Measurements from ENCODE around the gene TSPEAR.
"Not testable (repeated sequence)": the region's sequence is repeated elsewhere in the genome, so short reads cannot be mapped to it uniquely, and the experiment has no call there.

The TSPEAR gene

DNA sequence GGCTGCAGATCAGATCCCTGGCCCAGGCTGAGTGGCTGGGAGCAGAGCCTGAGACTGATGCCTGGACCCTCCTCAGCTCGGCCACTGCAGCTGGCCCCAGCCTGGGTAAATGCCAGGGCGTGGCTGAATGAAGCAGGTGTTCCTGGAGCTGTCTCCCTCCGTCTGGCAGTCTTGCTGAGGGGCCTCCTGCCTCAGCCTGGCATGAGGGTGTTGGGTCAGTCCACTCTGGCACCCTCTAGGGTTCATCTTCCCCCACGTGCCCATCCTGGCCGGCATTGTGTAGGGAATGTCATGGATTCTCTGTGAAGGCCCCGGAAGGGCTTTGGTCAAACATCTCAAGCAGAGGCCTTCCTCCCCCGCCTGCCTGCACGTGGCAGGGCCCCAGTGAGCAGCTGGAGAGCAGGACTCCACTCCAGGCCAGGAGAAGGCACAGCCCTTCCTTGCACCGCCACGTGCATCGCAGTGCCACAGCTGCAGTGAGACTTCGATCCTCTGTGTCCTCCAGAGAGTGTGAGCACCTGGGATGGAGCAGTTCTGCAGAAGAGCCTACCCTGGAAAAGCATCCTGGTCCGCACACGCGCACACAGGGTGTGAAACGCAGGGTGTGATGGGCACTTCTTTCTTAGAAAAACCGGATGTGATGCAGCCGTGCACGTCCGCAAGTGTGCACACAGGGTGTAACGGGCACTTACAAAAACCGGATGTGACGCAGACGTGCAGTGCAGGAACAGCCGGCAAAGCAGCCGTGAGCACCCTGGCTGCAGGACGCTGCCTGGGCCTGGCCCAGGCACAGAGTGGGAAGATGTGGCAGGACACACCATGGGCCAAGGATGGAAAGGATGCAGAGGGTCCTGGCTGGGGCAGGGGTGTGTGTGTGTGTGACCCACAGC is 142.5 kb downstream of the TSPEAR start:
- ATAC-seq (peak; percentile 28), DNase-seq (no peak)

DNA sequence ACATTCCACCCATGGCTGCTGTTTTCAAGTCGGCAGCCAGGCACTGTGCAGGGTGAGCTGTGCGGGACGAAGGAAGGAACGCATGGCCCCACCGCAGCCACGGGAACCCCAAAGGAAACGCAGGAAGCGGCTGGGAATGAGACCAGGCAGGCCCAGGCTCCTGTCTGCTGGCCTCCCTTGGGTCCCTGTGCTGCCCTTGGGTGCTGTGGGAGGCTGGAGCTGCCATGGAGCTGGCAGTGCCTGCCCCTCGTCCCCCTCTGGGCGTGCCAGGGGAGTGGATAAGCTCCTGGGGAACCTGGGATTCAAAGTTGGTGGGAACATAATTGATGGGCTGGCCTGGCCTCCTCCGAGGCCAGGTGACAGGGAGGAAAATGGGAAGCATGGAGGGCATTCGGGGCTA is 143.1 kb downstream of the TSPEAR start:
- no peak for ATAC-seq

DNA sequence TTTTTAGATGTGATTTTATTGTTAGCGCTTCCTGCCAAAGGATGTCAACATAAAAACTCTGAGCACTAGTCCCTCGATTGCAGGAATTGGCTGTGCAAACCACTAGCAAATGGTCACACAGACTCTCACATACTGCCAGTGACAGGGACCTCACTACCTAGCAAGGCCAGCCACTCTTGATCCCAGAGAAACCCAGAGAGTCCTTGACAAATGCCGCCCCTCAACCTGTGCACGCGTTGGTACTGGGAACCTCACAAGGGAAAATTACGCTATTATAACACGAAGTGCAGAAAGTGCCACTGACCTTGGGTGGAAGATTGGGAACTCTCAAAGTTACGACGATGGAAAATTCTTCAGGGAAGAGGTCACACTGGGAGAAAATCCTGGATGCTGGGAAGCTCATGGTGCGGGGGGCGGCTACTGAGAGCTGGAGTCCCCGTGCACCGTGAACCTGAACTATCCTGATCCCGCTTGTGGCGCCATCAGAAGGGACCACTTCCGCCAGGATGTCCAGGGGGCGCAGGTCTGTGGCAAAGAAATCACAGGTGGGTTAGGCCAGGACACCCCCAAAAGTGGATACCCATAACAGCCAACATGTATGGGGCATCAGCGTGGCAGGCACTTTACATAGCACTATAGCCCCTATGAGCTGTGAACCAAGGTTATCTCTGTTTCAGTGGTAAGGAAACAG is 143.7 kb downstream of the TSPEAR start:
- DNase-seq = no peak
- ATAC-seq = no peak

More for the DNA sequence above, 143.1 kb downstream of the TSPEAR start:
- no peak for DNase-seq

DNA sequence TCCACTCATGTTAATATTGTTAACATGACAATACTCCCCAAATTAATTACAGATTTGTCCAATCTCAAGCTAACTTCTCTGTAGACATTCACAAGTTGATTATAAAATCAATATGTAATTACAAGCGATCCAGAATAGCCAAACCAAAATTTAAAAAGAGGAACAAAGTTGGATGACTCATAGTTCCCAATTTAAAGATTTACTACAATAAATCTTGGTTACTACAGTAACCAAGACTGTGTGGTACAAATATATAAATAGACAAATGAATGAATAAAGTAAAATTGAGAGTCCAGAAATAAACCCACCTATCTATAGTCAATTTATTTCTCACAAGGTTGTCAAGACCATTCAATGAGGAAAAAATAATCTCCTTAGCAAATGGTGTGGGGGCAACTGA is 145.0 kb downstream of the TSPEAR start:
- DNase-seq (no peak), ATAC-seq (no peak)

DNA sequence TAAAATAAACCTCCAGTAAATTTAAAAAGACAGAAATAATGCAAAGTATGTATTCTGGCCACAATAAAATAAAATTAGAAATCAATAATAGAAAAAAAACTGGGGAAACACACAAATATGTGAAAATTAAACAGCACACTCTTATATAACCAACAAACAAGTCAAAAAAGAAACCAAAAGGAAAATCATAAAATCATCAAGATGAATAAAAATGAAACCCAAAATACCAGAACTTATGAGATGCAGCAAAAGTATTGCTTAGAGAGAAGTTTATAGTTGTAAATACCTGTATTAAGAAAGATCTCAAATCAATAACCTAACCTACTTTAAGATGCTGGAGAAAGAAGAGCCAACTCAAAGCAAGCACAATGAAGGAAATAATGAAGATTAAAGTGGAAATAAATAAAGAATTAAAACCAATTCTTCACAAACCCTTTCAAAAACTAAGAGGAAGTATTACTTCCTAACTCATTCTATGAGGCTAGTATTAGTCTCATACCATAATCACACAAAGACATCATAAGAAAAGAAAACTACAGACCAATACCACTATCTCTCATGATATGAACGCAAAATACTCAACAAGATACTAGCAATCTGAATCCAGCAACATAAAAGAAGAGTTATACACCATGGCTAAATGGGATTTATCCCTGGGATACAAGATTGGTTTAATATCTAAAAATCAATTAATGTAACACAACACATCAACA is 146.3 kb downstream of the TSPEAR start:
- no peak for DNase-seq

DNA sequence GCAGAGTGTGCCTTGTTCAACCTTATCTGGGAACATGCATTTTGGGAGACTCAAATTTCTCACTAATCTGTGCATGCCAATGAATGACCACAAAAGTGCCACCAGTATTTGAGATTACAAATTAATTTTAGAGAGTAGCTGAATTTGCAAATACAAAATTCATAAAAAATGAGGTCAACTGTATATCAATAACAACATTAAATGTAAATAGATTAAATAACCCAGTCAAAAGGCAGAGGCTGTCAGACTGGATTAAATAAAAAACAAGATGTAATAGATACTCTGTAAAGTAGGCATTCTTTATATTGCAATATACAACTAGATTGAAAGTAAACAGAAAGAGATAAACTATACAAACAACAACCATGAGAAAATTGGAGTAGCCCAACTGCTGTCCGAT is 147.3 kb downstream of the TSPEAR start:
- no peak for DNase-seq
- no peak for ATAC-seq

More for the DNA sequence above, 146.3 kb downstream of the TSPEAR start:
- no peak for ATAC-seq

DNA sequence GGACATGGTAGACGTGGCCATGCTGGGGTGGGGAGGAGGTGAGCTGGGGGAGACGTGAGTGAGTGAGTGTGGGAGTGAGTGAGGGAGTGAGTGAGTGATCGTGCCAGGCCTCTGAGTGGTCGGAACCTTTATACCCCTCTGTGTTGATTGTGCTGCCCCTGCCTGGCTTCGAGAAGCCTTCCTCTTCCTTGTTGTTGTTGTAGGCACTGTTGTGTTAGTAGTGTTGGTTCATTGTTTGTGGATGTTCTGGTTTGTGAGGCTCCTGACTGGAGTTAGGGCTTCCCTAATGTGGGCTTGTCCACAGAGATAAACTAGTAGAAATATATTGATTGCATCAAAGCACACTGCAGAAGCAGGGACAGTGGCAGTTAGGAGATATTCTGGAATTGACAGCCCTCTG is 152.7 kb downstream of the TSPEAR start, which contains the start of gene KRTAP10-3:
KRTAP10-3 (minus strand) TSS at position 101 of the 400 bp plus-strand sequence; CDS start at position 21, 80 bp downstream.
- ATAC-seq (no peak), DNase-seq (no peak)

DNA sequence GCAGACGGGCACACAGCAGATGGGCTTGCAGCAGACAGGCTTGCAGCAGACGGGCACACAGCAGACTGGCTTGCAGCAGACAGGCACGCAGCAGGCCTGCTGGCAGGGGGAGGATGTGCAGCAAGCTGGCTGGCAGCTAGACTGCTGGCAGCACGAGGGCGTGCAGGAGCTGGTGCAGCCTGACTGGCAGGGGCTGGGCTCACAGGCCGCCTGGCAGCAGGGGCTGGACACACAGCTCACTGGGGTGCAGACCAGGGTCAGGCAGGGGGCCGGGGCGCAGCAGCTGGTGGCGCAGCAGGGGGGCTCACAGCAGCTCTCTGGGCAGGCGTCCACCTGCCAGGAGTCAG is 153.1 kb downstream of the TSPEAR start:
- not testable (repeated sequence) for ATAC-seq, DNase-seq

DNA sequence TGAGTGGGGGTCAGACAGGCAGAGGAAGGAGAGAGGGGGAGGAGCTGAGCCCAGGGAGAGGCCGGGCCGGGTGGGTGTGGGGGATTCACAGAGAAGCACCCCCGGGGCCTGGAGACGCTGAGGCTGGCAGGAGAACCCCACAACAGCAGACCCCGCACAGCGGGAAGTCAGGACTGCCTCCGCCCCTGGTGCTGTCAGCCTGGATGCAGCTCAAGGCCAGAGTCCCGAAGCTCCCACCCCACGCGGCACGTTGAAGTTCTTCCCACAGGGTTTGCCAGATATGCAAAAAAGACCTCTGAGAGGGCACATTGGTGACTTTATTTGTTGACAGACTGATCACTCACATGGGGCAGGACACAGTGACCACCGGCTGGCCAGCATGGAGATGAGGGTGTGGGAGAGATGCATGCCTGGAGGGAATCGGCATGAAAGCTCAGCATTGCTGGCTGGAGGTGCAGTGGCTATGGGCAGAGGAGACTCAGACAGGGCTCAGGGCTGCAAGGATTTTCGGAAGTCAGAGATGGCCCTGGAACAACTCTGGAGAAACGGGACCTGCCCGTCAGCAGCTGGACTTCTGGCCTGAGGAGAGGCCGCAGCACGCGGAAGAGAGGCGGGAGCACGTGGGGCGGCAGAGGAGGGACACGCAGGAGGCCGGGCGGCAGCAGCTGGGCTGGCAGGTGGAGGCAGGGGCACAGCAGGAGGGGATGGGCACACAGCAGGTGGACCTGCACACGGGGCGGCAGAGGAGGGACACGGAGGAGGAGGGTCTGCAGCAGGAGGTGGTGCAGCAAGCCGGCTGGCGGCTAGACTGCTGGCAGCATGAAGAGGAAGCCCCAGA is 153.7 kb downstream of the TSPEAR start:
- no peak for DNase-seq
- ATAC-seq = no peak

DNA sequence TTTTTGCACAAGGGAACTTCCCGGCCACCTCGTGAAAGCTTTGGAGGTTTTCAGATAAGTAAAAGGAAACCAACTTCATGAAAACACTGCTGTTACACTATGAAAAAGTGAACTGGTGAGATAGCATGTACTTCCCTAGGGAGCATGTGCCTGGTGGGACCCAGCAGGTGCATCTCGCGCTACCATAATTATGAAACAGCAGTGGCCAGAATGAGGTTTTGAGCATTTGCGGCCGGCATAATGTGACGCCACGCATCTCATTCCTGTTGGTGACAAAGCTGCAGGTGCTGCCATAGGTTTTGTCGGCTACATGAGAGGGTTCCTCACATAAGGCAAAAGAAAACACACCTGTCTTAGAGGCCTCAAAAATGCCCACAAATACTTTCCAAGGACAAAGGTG is 154.5 kb downstream of the TSPEAR start:
- DNase-seq (no peak), ATAC-seq (no peak)

DNA sequence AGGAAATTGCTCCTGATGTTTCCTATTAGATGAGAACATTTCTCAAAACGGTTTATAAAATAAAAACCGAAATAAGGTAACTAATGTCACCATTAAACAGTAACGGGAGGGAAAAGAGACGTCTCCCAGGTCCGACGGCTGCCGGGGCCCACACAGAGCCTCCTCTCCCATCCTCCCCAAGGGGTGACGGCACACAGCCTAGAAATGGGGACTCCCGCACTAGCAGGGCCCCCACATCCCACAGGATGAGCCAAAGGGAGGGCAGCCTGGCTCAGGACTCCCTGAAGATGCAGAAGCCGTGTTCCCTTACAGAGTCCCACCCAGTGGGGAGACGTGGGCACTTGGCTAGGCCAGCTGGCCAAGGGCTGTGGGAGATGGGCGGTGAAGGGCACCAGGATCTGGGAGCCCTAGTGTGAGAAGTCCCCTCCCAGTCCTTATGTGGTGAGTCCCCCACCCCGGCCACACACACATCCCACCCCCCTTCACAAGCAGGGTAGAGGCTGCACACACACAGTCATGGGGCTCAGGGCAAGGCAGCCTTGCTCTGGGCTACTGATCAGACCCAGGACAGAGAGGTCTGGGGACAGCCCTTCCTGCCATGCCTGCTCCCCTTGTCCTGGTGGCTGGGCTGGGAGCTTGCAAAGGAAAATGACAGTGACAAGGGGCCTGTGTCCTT is 156.0 kb downstream of the TSPEAR start:
- ATAC-seq (no peak), DNase-seq (no peak)

DNA sequence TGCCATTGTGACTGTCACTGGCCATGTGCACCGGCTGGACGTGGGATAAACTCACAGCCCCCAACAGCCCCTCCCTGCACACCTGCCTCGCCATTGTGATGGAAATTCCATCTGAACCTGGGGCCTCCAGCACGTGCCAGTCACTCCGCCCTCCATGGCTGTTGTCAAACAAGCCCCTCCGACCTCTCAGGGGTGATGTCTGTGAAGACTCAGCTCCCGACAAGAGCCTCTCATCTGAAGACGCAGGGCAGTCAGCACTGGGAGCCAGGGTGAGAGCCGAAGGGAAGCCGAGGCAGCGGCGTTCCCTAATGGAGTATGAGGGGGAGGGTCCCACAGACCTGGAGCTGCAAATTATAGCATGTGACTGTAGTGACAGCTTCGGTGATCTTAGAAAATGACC is 158.7 kb downstream of the TSPEAR start:
- no peak for DNase-seq
- no peak for ATAC-seq

DNA sequence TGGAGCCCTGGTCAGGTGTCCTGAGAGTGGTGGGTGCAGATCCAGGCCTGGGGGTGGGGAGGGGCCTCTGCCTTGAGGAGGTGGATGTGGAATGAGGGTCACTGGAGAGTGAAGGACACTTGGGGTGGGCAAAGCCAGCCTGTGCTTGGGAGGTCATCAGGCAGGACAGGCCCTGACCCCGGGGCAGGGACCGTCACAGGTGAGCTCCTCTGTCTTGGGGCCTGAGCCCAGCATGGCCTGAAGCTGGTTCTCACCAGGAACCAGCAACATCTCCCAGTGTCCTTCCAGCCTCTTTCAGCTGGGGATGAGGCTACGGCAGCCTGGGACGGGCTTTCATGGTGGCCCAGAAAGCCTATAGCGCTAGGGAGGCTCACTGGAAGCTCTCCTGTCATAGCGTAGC is 159.2 kb downstream of the TSPEAR start:
- DNase-seq (no peak), ATAC-seq (no peak)

DNA sequence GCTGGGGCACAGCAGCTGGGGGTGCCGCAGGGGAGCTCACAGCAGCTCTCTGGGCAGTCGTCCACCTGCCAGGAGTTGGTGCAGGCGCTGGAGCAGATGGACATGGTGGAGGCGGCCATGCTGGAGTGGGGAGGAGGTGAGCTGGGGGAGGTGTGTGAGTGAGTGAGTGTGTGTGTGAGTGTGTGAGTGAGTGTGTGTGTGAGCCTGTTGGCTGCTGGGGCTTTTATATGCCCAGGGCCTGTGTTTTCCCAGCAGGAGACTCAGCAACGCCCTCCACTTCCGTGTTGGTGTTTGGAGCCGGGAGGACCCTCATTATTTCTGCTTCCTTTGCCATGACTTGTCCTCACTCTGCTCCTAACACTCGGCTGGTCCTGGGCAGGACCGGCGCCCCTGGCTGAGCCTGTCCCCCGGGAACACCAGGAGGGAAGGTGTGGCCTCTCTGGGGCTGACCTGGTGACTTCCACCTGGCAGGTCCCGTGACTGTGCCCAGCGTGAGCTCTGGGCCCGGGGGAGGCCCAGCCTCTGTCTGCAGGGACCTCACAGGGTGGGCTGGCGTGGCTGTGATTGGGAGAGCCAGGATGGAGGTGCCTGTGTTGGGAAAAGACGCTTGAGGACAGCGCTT is 159.9 kb downstream of the TSPEAR start, which contains the start of gene KRTAP10-2:
KRTAP10-2 (minus strand) TSS at position 166 of the 622 bp plus-strand sequence; CDS start at position 119, 47 bp downstream.
- no peak for ATAC-seq
- no peak for DNase-seq

DNA sequence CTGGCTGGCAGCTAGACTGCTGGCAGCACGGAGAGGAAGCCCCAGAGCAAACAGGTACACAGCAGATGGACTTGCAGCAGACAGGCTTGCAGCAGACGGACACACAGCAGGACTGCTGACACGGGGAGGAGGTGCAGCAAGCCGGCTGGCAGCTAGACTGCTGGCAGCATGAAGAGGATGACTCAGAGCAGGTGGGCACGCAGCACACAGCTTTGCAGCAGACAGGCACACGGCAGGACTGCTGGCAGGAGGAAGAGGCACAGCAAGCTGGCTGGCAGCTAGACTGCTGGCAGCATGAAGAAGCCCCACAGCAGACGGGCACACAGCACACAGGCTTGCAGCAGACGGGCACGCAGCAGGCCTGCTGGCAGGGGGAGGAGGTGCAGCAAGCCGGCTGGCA is 160.6 kb downstream of the TSPEAR start:
- DNase-seq (no peak), ATAC-seq (no peak)

DNA sequence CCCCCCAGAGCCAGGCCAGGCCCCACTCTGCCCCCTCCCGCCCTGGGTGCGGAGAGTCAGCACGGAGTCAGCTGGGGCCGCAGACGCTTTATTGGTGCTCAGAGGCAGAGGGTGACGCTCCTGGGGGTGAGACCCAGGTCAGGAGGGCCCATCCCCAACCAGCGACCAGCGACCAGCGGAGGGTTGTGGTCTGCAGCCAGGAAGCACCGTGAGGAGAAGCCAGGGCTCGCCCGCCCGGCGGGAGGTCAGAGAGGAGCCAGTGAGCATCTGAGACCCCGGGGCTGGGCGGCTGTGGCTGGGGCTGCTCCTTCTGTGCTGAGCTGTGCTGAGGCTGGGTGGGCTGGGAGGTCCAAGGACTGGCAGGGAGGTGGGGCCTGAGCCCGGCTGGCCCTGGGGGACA is 161.1 kb downstream of the TSPEAR start:
- not testable (repeated sequence) for DNase-seq
- ATAC-seq = peak; percentile 33

DNA sequence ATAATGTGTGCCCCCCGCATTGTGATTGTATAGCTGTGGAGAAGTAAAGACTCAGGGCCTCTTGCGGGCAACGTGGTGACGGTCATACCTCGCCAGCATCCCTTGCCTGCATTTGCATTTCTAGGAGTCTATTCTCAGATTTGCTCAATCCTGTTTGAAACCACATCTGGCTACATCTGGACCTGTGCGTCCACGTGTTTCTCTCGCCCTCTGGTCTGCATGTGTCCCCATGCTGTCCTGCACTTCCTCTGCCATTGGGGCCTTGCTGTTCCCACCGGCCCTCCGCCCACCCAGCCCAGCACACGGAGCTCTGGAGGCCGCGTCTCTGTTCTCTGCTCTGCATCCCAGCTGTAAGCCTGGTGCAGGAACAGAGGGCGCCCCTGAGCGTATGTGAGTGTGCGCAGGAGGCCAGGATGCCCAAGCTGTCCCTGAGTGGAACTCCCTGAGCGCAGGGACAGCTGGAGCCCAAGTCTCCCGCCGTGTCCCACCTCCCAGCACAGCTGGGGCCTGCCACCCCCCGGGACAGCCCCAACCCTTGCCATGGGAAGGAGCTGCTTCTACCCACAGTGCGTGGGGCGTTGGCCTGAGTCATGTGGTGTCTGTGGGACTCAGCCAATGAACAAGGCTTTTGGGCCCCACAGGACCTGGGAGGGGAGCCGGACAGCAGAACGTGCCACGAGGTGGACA is 161.7 kb downstream of the TSPEAR start:
- DNase-seq (no peak), ATAC-seq (no peak)

DNA sequence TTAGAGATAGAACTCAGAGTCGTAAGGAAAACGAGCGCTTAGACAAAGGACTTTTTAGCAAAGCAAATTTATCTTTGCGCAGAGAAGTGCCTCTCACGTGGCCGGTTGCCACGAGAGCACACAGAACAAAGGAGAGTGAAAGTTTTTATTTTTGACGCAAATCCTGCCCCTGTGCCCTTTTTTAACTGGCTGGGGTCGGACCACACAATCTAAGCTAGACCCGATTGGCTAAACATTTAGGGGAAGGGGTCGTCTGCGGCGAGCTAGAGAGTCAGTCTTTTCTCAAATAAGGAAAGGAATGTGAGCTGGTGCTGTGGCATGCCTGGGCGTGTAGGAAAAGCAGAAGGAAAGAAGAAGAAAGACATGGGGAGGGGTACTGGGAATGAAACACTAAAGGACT is 162.4 kb downstream of the TSPEAR start:
- ATAC-seq = no peak
- no peak for DNase-seq

DNA sequence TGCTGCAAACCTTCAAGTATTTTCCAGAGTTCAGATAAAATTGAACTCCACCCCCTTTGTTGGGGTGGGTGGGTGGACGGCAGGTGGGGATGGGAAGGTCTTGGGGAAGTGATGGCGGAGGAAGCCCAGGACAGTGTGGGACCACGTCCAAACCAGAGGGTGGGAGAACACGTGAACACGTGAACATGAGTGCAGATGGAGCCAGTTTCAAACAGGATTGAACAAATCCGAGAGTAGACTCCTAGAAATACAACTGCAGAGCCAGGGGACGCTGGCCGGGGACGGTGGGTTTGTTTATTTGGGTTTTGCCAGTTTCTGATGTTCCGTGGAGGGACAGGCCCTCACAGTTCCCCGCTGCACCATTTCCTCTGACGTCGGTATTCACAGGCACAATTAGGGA is 163.0 kb downstream of the TSPEAR start:
- ATAC-seq (no peak), DNase-seq (no peak)

All from stimulated activated naive CD8-positive, alpha-beta T cell treated with anti-CD3 and anti-CD28 coated beads, Interleukin-15, Interleukin-2, amounts not matched to agents 100 U/mL and 50 U/mL, for 24 hours (primary cell).